Keratinocyte (primary cell): ENCODE data around the gene PRAC1. TPM values are rescaled to one million over a fixed set of nuclear protein-coding genes. Genes with fewer than 3 reads are reported as not detected.

Experiments
- DNase-seq: peaks from one replicate; pipeline ENCODE4 v3.0.0-alpha.2; 2011; ENCODE audit warnings: low read depth, missing footprints, low spot score
- FAIRE-seq: peaks from 2 replicates; lab custom pipeline; 2011; peaks lifted over from hg19 to GRCh38; lab: Jason Lieb, UNC
- H2AFZ ChIP-seq: 2 replicates; pipeline ENCODE4 v1.6.0; 2012; ENCODE audit warnings: low read length, control low read depth, inconsistent platforms; ENCODE audit not compliant: control insufficient read depth
- H3K27ac ChIP-seq: 2 replicates; pipeline ENCODE4 v1.5.1; 2011; ENCODE audit warnings: low read length; ENCODE audit not compliant: control insufficient read depth, insufficient read depth
- H3K27me3 ChIP-seq: 3 replicates; pipeline ENCODE4 v1.6.0; 2011; ENCODE audit warnings: low read length; ENCODE audit not compliant: control insufficient read depth, insufficient read depth; ENCODE audit errors: extremely low read depth
- H3K36me3 ChIP-seq, 2 experiments: 2 replicates in 1 of 2; 3 replicates in 1 of 2; pipeline ENCODE4 v1.5.1; 2011; ENCODE audit warnings: low read length in 2 of 2, mild to moderate bottlenecking in 1 of 2; ENCODE audit not compliant: control insufficient read depth in 2 of 2, insufficient read depth in 2 of 2; ENCODE audit errors: extremely low read depth in 1 of 2
- H3K4me1 ChIP-seq: 3 replicates; pipeline ENCODE4 v1.5.1; 2011; ENCODE audit warnings: low read length; ENCODE audit not compliant: control insufficient read depth, insufficient read depth; ENCODE audit errors: extremely low read depth
- H3K4me2 ChIP-seq: 3 replicates; pipeline ENCODE4 v1.6.0; 2011; ENCODE audit warnings: low read depth, low read length; ENCODE audit not compliant: control insufficient read depth, insufficient read depth; ENCODE audit errors: extremely low read depth
- H3K4me3 ChIP-seq, 3 experiments: fragments of 200-600 bp in 1 of 3; sonication (generic) in 1 of 3; 2 replicates in 2 of 3; 3 replicates in 1 of 3; pipeline ENCODE4 v1.5.1; 2011 to 2016; ENCODE audit warnings: low read length in 3 of 3, mild to moderate bottlenecking in 3 of 3, control low read depth in 2 of 3, inconsistent platforms in 1 of 3, low read depth in 1 of 3, mixed read lengths in 1 of 3, mixed run types in 1 of 3, moderate library complexity in 1 of 3; ENCODE audit not compliant: control insufficient read depth in 2 of 3, insufficient read depth in 2 of 3; ENCODE audit errors: extremely low read depth in 1 of 3
- H3K79me2 ChIP-seq: 2 replicates; pipeline ENCODE4 v1.6.0; 2012; ENCODE audit warnings: low read length; ENCODE audit not compliant: control insufficient read depth, insufficient read depth
- H3K9ac ChIP-seq: 3 replicates; pipeline ENCODE4 v1.6.0; 2011; ENCODE audit warnings: low read length; ENCODE audit not compliant: control insufficient read depth, insufficient read depth; ENCODE audit errors: extremely low read depth
- H3K9me1 ChIP-seq: 3 replicates; pipeline ENCODE4 v1.6.0; 2011; ENCODE audit warnings: low read length; ENCODE audit not compliant: control insufficient read depth, insufficient read depth; ENCODE audit errors: extremely low read depth
- H3K9me3 ChIP-seq: 2 replicates; pipeline ENCODE4 v1.5.1; 2012; ENCODE audit warnings: low read depth, low read length; ENCODE audit not compliant: control insufficient read depth
- H4K20me1 ChIP-seq: 3 replicates; pipeline ENCODE4 v1.6.0; 2011; ENCODE audit warnings: low read length; ENCODE audit not compliant: control insufficient read depth, insufficient read depth; ENCODE audit errors: extremely low read depth
- EZH2 ChIP-seq: IDR thresholded peaks from one replicate; pipeline ENCODE4 v1.6.1; 2012; ENCODE audit warnings: inconsistent platforms, mild to moderate bottlenecking, low read length, moderate library complexity
- dilution Hi-C: fragments of 300-500 bp; cut with MboI; formaldehyde crosslinking; loops from one replicate; pipeline ENCODE4 v1.7.0; 2020; ENCODE audit warnings: low sequenced_read_pairs; ENCODE audit not compliant: extremely low pct_ligation_motif_present
- polyA plus RNA-seq, 5 experiments: library from polyadenylated mRNA; depleted of rRNA in 3 of 5; stranded (reverse) in 3 of 5; stranded (forward) in 1 of 5; unstranded in 1 of 5; fragments of >200 nt; gene quantifications; 1 replicate in 1 of 5; 2 replicates in 3 of 5; 3 replicates in 1 of 5; pipeline versions ENCODE4 v1.2.1 to v1.2.3, GENCODE V29; 2011 to 2012; ENCODE audit warnings: missing spikeins in 2 of 5, low read depth in 1 of 5, low replicate concordance in 1 of 5
- TF ChIP-seq, protein P1 (sequence below), 3 experiments: IDR thresholded peaks in 1 of 3; conservative IDR thresholded peaks in 1 of 3; optimal IDR thresholded peaks in 1 of 3; 2 replicates in 2 of 3; 3 replicates in 1 of 3; pipeline versions ENCODE3 to v1.5.1; 2011; ENCODE audit warnings: low read length in 3 of 3, mild to moderate bottlenecking in 3 of 3, moderate library complexity in 2 of 3, control low read depth in 1 of 3, inconsistent platforms in 1 of 3; ENCODE audit not compliant: insufficient read depth in 2 of 3; ENCODE audit errors: extremely low read depth in 1 of 3

Gene PRAC1
- polyA plus RNA-seq, 1 donor (not counting 4 experiments of a cell fraction or from before 2014, with no cell fraction given), result not detected

DNA sequence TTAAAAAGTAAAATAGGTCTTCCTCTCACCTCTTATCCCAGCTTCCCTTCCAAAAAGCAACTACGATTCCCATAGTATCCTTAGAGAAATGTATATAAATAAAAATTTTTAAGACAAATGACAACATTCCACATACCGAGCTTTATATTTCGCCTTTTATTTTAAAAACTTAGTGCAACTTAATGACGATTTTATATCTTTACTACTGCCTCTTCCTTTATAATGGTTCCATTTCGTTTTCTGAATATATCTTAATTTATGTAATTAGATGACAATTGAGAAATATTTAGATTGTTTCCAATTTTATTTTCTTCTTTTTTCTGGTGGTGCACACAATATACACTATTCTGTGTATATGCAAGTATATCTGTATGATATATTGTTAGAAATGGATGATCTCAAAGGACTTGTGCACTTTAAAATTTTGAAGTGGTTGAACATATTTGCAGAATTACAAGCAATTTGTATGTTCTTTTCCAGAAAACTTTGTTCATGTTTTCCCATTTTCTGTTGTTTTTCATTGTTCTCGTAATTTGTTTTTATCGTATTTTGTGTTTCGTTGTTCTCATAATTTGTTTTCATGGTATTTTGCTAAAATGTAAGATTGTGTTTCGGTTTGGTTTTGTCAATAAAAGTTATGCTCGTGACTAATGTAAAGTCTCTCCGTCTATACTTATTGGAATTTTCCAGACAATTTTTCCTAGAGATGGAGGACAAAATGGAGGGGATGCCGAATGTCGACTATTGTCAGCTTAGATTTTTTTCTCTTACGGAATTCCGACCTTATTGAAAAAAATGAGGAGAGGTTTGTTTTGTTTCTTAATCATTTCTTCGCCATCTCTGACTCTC is 26.6 kb upstream of the PRAC1 start:
- Histone ChIP-seq H3K4me1 (no peaks in the 10 kb centered on the region), H3K27me3 (peaks cover 92% of the 10 kb centered on the region), H2AFZ (no peak overlapping the region), H3K9ac (no peak overlapping the region), H3K4me3 (no peak overlapping the region), H3K9me1 (no peaks in the 10 kb centered on the region), H3K79me2 (no peaks in the 10 kb centered on the region), H3K36me3 (no peaks in the 10 kb centered on the region), H3K27ac (no peak overlapping the region), H3K4me2 (no peak overlapping the region), H3K9me3 (no peaks in the 10 kb centered on the region), H4K20me1 (no peaks in the 10 kb centered on the region)
- TF ChIP-seq, protein P1, sequence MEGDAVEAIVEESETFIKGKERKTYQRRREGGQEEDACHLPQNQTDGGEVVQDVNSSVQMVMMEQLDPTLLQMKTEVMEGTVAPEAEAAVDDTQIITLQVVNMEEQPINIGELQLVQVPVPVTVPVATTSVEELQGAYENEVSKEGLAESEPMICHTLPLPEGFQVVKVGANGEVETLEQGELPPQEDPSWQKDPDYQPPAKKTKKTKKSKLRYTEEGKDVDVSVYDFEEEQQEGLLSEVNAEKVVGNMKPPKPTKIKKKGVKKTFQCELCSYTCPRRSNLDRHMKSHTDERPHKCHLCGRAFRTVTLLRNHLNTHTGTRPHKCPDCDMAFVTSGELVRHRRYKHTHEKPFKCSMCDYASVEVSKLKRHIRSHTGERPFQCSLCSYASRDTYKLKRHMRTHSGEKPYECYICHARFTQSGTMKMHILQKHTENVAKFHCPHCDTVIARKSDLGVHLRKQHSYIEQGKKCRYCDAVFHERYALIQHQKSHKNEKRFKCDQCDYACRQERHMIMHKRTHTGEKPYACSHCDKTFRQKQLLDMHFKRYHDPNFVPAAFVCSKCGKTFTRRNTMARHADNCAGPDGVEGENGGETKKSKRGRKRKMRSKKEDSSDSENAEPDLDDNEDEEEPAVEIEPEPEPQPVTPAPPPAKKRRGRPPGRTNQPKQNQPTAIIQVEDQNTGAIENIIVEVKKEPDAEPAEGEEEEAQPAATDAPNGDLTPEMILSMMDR (optimal IDR thresholded peaks at IDR 0.05 in 1 of 3, IDR thresholded peaks at IDR 0.05 in 1 of 3, conservative IDR thresholded peaks at IDR 0.05 in 1 of 3; ENCODE audit: extremely low read depth in 1 of 3, insufficient read depth in 2 of 3, low read length in 3 of 3), result no peak
- TF ChIP-seq EZH2, result no peak
- FAIRE-seq (no peak), DNase-seq (no peak)
- dilution Hi-C loops, result no loop called here

DNA sequence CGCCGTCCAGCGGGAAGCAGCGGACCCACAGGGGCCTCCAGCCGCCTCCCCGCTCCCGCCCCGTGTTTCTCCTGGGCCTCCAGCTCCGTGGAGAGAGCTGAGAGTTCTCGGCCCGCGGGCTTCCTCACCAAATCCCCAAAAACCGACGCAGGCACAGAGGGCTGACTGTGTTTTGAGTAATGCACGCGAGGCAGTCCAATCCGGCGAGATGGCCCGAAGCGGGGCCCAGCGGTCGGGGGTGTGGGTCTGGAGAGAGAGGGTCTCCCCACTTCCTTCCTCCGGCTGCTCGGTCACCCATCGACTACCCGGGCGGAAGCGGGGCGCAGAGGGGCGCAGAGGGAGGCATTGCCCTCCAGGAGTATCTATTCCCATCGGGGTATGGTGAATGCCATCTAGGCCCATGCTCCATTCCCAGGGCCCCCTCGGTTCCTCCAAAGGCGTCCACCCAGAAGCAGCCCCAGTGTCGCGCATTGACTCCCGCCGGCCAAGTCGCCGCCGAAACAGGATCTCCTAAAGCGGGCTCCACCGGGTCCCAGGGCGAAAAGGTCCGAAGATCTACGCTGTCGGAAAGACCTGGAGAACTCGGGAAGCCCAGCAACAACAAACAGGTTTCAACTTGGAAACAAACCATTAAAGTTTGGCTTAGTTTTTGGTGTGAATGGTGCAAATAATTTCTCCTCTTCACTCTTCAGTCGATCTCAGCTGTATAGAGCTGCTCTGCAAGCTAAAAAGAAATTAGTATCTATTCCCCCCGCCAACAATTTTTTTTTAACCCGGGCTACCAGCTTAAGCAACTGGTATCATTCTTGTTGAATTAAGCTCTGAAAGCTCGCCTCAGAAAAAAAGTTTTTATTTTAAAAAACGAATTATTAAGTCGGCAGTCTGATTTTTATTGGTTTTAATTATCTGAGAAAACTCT is 25.4 kb upstream of the PRAC1 start:
- H3K27me3 ChIP-seq, result peaks cover 90% of the 10 kb centered on the region
- no peaks in the 10 kb centered on the region for H3K79me2 ChIP-seq
- no peaks in the 10 kb centered on the region for H3K36me3 ChIP-seq
- no peak overlapping the region for H3K4me3 ChIP-seq
- H3K9ac ChIP-seq, result no peak overlapping the region
- no peak for DNase-seq
- no peaks in the 10 kb centered on the region for H3K9me1 ChIP-seq
- H4K20me1 ChIP-seq, result no peaks in the 10 kb centered on the region
- H3K9me3 ChIP-seq, result no peaks in the 10 kb centered on the region
- dilution Hi-C loops, result no loop called here
- FAIRE-seq, result no peak
- TF ChIP-seq, protein P1 (optimal IDR thresholded peaks at IDR 0.05 in 1 of 3, IDR thresholded peaks at IDR 0.05 in 1 of 3, conservative IDR thresholded peaks at IDR 0.05 in 1 of 3; ENCODE audit: extremely low read depth in 1 of 3, insufficient read depth in 2 of 3, low read length in 3 of 3), result no peak
- TF ChIP-seq EZH2, result peak; percentile 87
- no peak overlapping the region for H3K4me2 ChIP-seq
- no peak overlapping the region for H3K27ac ChIP-seq
- no peaks in the 10 kb centered on the region for H3K4me1 ChIP-seq
- H2AFZ ChIP-seq, result no peak overlapping the region
